ACC112 (cell line): ENCODE results near the gene SUGCT.

Source experiments
- H2AFZ ChIP-seq: fragments of 200-600 bp; sonication (generic); one replicate; pipeline ENCODE4 v1.6.0; 2017; ENCODE audit warnings: antibody characterized with exemption, low read length; ENCODE audit not compliant: unreplicated experiment
- H3K27ac ChIP-seq: fragments of 200-600 bp; sonication (generic); 2 replicates; pipeline ENCODE4 v1.5.1; 2014; ENCODE audit warnings: low read depth, mild to moderate bottlenecking, antibody characterized with exemption, low read length, moderate library complexity
- H3K27me3 ChIP-seq: fragments of 200-600 bp; sonication (generic); 2 replicates; pipeline ENCODE4 v1.6.1; 2014; ENCODE audit warnings: mild to moderate bottlenecking, antibody characterized with exemption, low read length, moderate library complexity, mixed read lengths; ENCODE audit not compliant: insufficient read depth
- H3K36me3 ChIP-seq: fragments of 200-600 bp; sonication (generic); 2 replicates; pipeline ENCODE4 v1.6.1; 2016; ENCODE audit warnings: mild to moderate bottlenecking, antibody characterized with exemption, low read length, moderate library complexity, mixed read lengths; ENCODE audit not compliant: insufficient read depth
- H3K4me1 ChIP-seq: fragments of 200-600 bp; sonication (generic); one replicate; pipeline ENCODE4 v1.6.1; 2016; ENCODE audit warnings: low read length, mixed read lengths; ENCODE audit not compliant: insufficient read depth, unreplicated experiment, control insufficient read depth
- H3K4me3 ChIP-seq: fragments of 200-600 bp; sonication (generic); 2 replicates; pipeline ENCODE4 v1.5.1; 2014; ENCODE audit warnings: mild to moderate bottlenecking, low read depth, low read length
- H3K79me2 ChIP-seq: fragments of 200-600 bp; sonication (generic); one replicate; pipeline ENCODE4 v1.6.0; 2016; ENCODE audit warnings: low read length; ENCODE audit not compliant: control insufficient read depth, unreplicated experiment, insufficient read depth

The SUGCT gene

GRCh38 chr7:40516376-40516775 lies 381.6 kb downstream of the SUGCT start:
- H3K27ac ChIP-seq: no peak overlapping the region
- H3K4me3 ChIP-seq: no peak overlapping the region
- no peaks in the 10 kb centered on the region for H3K27me3 ChIP-seq
- H2AFZ ChIP-seq: no peak overlapping the region
- H3K36me3 ChIP-seq: no peaks in the 10 kb centered on the region
- no peaks in the 10 kb centered on the region for H3K79me2 ChIP-seq
- no peaks in the 10 kb centered on the region for H3K4me1 ChIP-seq

GRCh38 chr7:40519009-40519408 lies 384.2 kb downstream of the SUGCT start:
- H3K36me3 ChIP-seq: no peaks in the 10 kb centered on the region
- H3K79me2 ChIP-seq: no peaks in the 10 kb centered on the region
- no peak overlapping the region for H2AFZ ChIP-seq
- H3K27me3 ChIP-seq: no peaks in the 10 kb centered on the region
- H3K4me1 ChIP-seq: no peaks in the 10 kb centered on the region
- no peak overlapping the region for H3K4me3 ChIP-seq
- no peak overlapping the region for H3K27ac ChIP-seq

GRCh38 chr7:40520986-40521738 lies 386.4 kb downstream of the SUGCT start:
- no peaks in the 10 kb centered on the region for H3K27me3 ChIP-seq

GRCh38 chr7:40525764-40526163 lies 391.0 kb downstream of the SUGCT start:
- H3K27me3 ChIP-seq: no peaks in the 10 kb centered on the region
- no peaks in the 10 kb centered on the region for H3K36me3 ChIP-seq
- no peak overlapping the region for H3K27ac ChIP-seq
- no peak overlapping the region for H3K4me3 ChIP-seq
- H3K79me2 ChIP-seq: no peaks in the 10 kb centered on the region
- peaks cover 3% of the 10 kb centered on the region for H3K4me1 ChIP-seq
- no peak overlapping the region for H2AFZ ChIP-seq

More at GRCh38 chr7:40520986-40521738, 386.4 kb downstream of the SUGCT start:
- H3K4me1 ChIP-seq: no peaks in the 10 kb centered on the region
- no peaks in the 10 kb centered on the region for H3K79me2 ChIP-seq
- no peak overlapping the region for H2AFZ ChIP-seq
- no peaks in the 10 kb centered on the region for H3K36me3 ChIP-seq
- H3K27ac ChIP-seq: no peak overlapping the region
- H3K4me3 ChIP-seq: no peak overlapping the region

GRCh38 chr7:40526951-40527715 lies 392.3 kb downstream of the SUGCT start:
- H3K36me3 ChIP-seq: no peaks in the 10 kb centered on the region
- H3K27me3 ChIP-seq: no peaks in the 10 kb centered on the region
- no peak overlapping the region for H3K27ac ChIP-seq

GRCh38 chr7:40527723-40528122 lies 392.9 kb downstream of the SUGCT start:
- Histone ChIP-seq H3K36me3 (no peaks in the 10 kb centered on the region), H3K79me2 (no peaks in the 10 kb centered on the region), H2AFZ (no peak overlapping the region), H3K27ac (no peak overlapping the region), H3K4me1 (peaks cover 3% of the 10 kb centered on the region), H3K4me3 (no peak overlapping the region), H3K27me3 (no peaks in the 10 kb centered on the region)

More at GRCh38 chr7:40526951-40527715, 392.3 kb downstream of the SUGCT start:
- H3K4me3 ChIP-seq: no peak overlapping the region
- H3K79me2 ChIP-seq: no peaks in the 10 kb centered on the region
- H2AFZ ChIP-seq: no peak overlapping the region
- H3K4me1 ChIP-seq: peaks cover 3% of the 10 kb centered on the region

- no peaks in the 10 kb centered on the region for H3K36me3 ChIP-seq
- no peak overlapping the region for H2AFZ ChIP-seq
- H3K4me1 ChIP-seq: peaks cover 3% of the 10 kb centered on the region
- no peaks in the 10 kb centered on the region for H3K79me2 ChIP-seq
- H3K27ac ChIP-seq: no peak overlapping the region
- H3K27me3 ChIP-seq: no peaks in the 10 kb centered on the region
- no peak overlapping the region for H3K4me3 ChIP-seq
These were observed 395.5 kb downstream of the SUGCT start for GRCh38 chr7:40530292-40530691.

- H3K27me3 ChIP-seq: no peaks in the 10 kb centered on the region
- H3K4me3 ChIP-seq: no peak overlapping the region
- H3K27ac ChIP-seq: no peak overlapping the region
- no peaks in the 10 kb centered on the region for H3K36me3 ChIP-seq
- no peaks in the 10 kb centered on the region for H3K79me2 ChIP-seq
- H2AFZ ChIP-seq: no peak overlapping the region
- peaks cover 3% of the 10 kb centered on the region for H3K4me1 ChIP-seq
These were observed 397.2 kb downstream of the SUGCT start for GRCh38 chr7:40531956-40532355.

- H3K27ac ChIP-seq: no peak overlapping the region
- no peak overlapping the region for H2AFZ ChIP-seq
- H3K79me2 ChIP-seq: no peaks in the 10 kb centered on the region
- no peak overlapping the region for H3K4me3 ChIP-seq
- no peaks in the 10 kb centered on the region for H3K27me3 ChIP-seq
- no peaks in the 10 kb centered on the region for H3K4me1 ChIP-seq
- H3K36me3 ChIP-seq: no peaks in the 10 kb centered on the region
These were observed 400.9 kb downstream of the SUGCT start for GRCh38 chr7:40535678-40536077.

GRCh38 chr7:40536421-40536820 lies 401.6 kb downstream of the SUGCT start:
- no peaks in the 10 kb centered on the region for H3K4me1 ChIP-seq
- no peaks in the 10 kb centered on the region for H3K27me3 ChIP-seq
- no peak overlapping the region for H3K4me3 ChIP-seq
- no peak overlapping the region for H2AFZ ChIP-seq
- H3K27ac ChIP-seq: no peak overlapping the region
- no peaks in the 10 kb centered on the region for H3K79me2 ChIP-seq
- no peaks in the 10 kb centered on the region for H3K36me3 ChIP-seq

GRCh38 chr7:40538281-40538680 lies 403.5 kb downstream of the SUGCT start:
- H3K4me1 ChIP-seq: no peaks in the 10 kb centered on the region
- H3K36me3 ChIP-seq: no peaks in the 10 kb centered on the region
- H3K79me2 ChIP-seq: no peaks in the 10 kb centered on the region
- no peak overlapping the region for H3K27ac ChIP-seq
- H3K27me3 ChIP-seq: no peaks in the 10 kb centered on the region
- no peak overlapping the region for H3K4me3 ChIP-seq
- no peak overlapping the region for H2AFZ ChIP-seq
